H1 (cell line): ENCODE results near the gene HECTD3. TPM values are rescaled to one million over a fixed set of nuclear protein-coding genes. Genes with fewer than 3 reads are reported as not detected.

ENCODE experiments used
- CTCF ChIA-PET: fragments of 300-600 bp; sonication (Branson Sonifier 250); formaldehyde crosslinking; loops from one replicate; lab custom pipeline; 2021; ENCODE audit not compliant: partially characterized antibody; lab: Charles Lee
- POLR2A ChIA-PET: fragments of 300-600 bp; sonication (Branson Sonifier 250); formaldehyde crosslinking; loops from one replicate; lab custom pipeline; 2021; ENCODE audit warnings: inconsistent platforms; ENCODE audit not compliant: partially characterized antibody; lab: Charles Lee
- DNase-seq, 2 experiments: peaks; one replicate each; pipeline versions ENCODE4 v3.0.0 to v3.0.0-alpha.2; 2010 to 2022; ENCODE audit warnings: low spot score in 2 of 2, low read depth in 1 of 2, mixed read lengths in 1 of 2
- FAIRE-seq: peaks from 2 replicates; lab custom pipeline; 2011; peaks lifted over from hg19 to GRCh38; lab: Jason Lieb, UNC
- H2AFZ ChIP-seq: 2 replicates; pipeline ENCODE4 v1.8.1; 2012; ENCODE audit warnings: low read length, inconsistent platforms
- H2AK5ac ChIP-seq: 2 replicates; pipeline ENCODE4 v1.6.1; 2013; ENCODE audit warnings: low read depth, low read length
- H2BK120ac ChIP-seq: replicated peaks from 2 replicates; pipeline ENCODE3; 2013; ENCODE audit warnings: low read depth, low read length, inconsistent platforms
- H2BK12ac ChIP-seq: 2 replicates; pipeline ENCODE4 v1.6.1; 2013; ENCODE audit warnings: low read depth, low read length
- H2BK15ac ChIP-seq: 2 replicates; pipeline ENCODE4 v1.6.1; 2013; ENCODE audit warnings: low read length
- H2BK20ac ChIP-seq: 2 replicates; pipeline ENCODE4 v1.6.1; 2013; ENCODE audit warnings: low read length
- H2BK5ac ChIP-seq: 2 replicates; pipeline ENCODE4 v1.6.1; 2013; ENCODE audit warnings: low read depth, low read length
- H3K14ac ChIP-seq: 2 replicates; pipeline ENCODE4 v1.6.1; 2013; ENCODE audit warnings: inconsistent platforms; ENCODE audit not compliant: insufficient read length
- H3K18ac ChIP-seq: 2 replicates; pipeline ENCODE4 v1.6.1; 2013; ENCODE audit warnings: low read length; ENCODE audit errors: extremely low read depth
- H3K23ac ChIP-seq: 2 replicates; pipeline ENCODE4 v1.6.1; 2013; ENCODE audit warnings: inconsistent platforms; ENCODE audit not compliant: insufficient read length
- H3K23me2 ChIP-seq: 2 replicates; pipeline ENCODE4 v1.6.1; 2013; ENCODE audit warnings: low read depth, low read length
- H3K27ac ChIP-seq: 2 replicates; pipeline ENCODE4 v1.6.1; 2011; ENCODE audit warnings: low read depth, low read length, inconsistent platforms
- H3K27me3 ChIP-seq, 4 experiments: replicated peaks in 1 of 4; 1 replicate in 1 of 4; 2 replicates in 3 of 4; pipeline versions ENCODE4 v1.6.1 to v1.8.1; 2011 to 2013; ENCODE audit warnings: low read length in 3 of 4, mild to moderate bottlenecking in 3 of 4, inconsistent platforms in 2 of 4, mixed read lengths in 2 of 4, moderate library complexity in 1 of 4; ENCODE audit not compliant: control insufficient read depth in 3 of 4, insufficient read depth in 3 of 4; ENCODE audit errors: extremely low read depth in 1 of 4
- H3K36me3 ChIP-seq, 4 experiments: 2 replicates each; pipeline versions ENCODE4 v1.6.1 to v1.8.1; 2011 to 2013; ENCODE audit warnings: mild to moderate bottlenecking in 4 of 4, low read length in 3 of 4, moderate library complexity in 2 of 4, control low read depth in 1 of 4, inconsistent platforms in 1 of 4; ENCODE audit not compliant: insufficient read depth in 4 of 4, control insufficient read depth in 2 of 4
- H3K4ac ChIP-seq: replicated peaks from 2 replicates; pipeline ENCODE3; 2013; ENCODE audit warnings: low read length, low read depth, mixed read lengths, inconsistent platforms; ENCODE audit not compliant: insufficient read length
- H3K4me1 ChIP-seq, 4 experiments: replicated peaks in 1 of 4; 1 replicate in 1 of 4; 2 replicates in 3 of 4; pipeline versions ENCODE4 v1.6.1 to v1.8.1; 2011 to 2013; ENCODE audit warnings: low read length in 3 of 4, inconsistent platforms in 2 of 4, mixed read lengths in 1 of 4; ENCODE audit not compliant: insufficient read depth in 4 of 4, control insufficient read depth in 3 of 4
- H3K4me2 ChIP-seq, 2 experiments: 2 replicates each; pipeline versions ENCODE4 v1.6.1 to v1.8.1; 2011 to 2013; ENCODE audit warnings: low read depth in 2 of 2, low read length in 2 of 2, control low read depth in 1 of 2, inconsistent platforms in 1 of 2, mild to moderate bottlenecking in 1 of 2; ENCODE audit not compliant: insufficient read depth in 1 of 2
- H3K4me3 ChIP-seq, 4 experiments: fragments of 200-600, 300-600 bp in 1 of 4; sonication (generic), shearing (Covaris generic), sonication (Bioruptor Twin) in 1 of 4; 2 replicates each; pipeline versions ENCODE4 v1.5.1 to v1.8.1; 2011 to 2016; ENCODE audit warnings: low read length in 4 of 4, low read depth in 3 of 4, control low read depth in 2 of 4, inconsistent platforms in 2 of 4, mild to moderate bottlenecking in 2 of 4, mixed read lengths in 1 of 4, moderate library complexity in 1 of 4; ENCODE audit not compliant: insufficient read depth in 2 of 4; ENCODE audit errors: extremely low read depth in 1 of 4
- H3K56ac ChIP-seq: replicated peaks from 2 replicates; pipeline ENCODE3; 2013; ENCODE audit warnings: low read depth, mild to moderate bottlenecking, mixed read lengths, low read length, inconsistent platforms; ENCODE audit not compliant: insufficient read length
- H3K79me1 ChIP-seq: 2 replicates; pipeline ENCODE4 v1.6.1; 2013; ENCODE audit warnings: low read depth, low read length, control low read depth
- H3K79me2 ChIP-seq, 2 experiments: 2 replicates each; pipeline versions ENCODE4 v1.6.1 to v1.8.1; 2012 to 2013; ENCODE audit warnings: low read length in 2 of 2, mild to moderate bottlenecking in 2 of 2, inconsistent platforms in 1 of 2; ENCODE audit not compliant: insufficient read depth in 2 of 2, control insufficient read depth in 1 of 2
- H3K9ac ChIP-seq, 4 experiments: replicated peaks in 1 of 4; 1 replicate in 1 of 4; 2 replicates in 3 of 4; pipeline versions ENCODE4 v1.6.1 to v1.8.1; 2011 to 2013; ENCODE audit warnings: low read depth in 3 of 4, low read length in 3 of 4, control low read depth in 2 of 4, mild to moderate bottlenecking in 2 of 4, moderate library complexity in 2 of 4, inconsistent platforms in 1 of 4; ENCODE audit errors: extremely low read depth in 1 of 4
- H3K9me3 ChIP-seq, 2 experiments: 2 replicates each; pipeline versions ENCODE4 v1.6.1 to v1.8.1; 2012 to 2013; ENCODE audit warnings: mild to moderate bottlenecking in 2 of 2, moderate library complexity in 2 of 2, control low read depth in 1 of 2, inconsistent platforms in 1 of 2, low read depth in 1 of 2, low read length in 1 of 2, mixed read lengths in 1 of 2; ENCODE audit not compliant: insufficient read depth in 2 of 2
- H4K20me1 ChIP-seq, 2 experiments: replicated peaks in 1 of 2; 2 replicates each; pipeline versions ENCODE3 to v1.8.1; 2011 to 2013; ENCODE audit warnings: inconsistent platforms in 2 of 2, low read length in 2 of 2, mild to moderate bottlenecking in 1 of 2; ENCODE audit not compliant: insufficient read depth in 2 of 2, control insufficient read depth in 1 of 2
- H4K5ac ChIP-seq: 2 replicates; pipeline ENCODE4 v1.6.1; 2013; ENCODE audit warnings: low read length, low read depth, mixed read lengths, inconsistent platforms; ENCODE audit not compliant: insufficient read length
- H4K8ac ChIP-seq: 2 replicates; pipeline ENCODE4 v1.8.0; 2013; ENCODE audit warnings: mild to moderate bottlenecking, moderate library complexity, low read length, inconsistent platforms; ENCODE audit not compliant: insufficient read depth; ENCODE audit errors: extremely low read depth
- H4K91ac ChIP-seq: replicated peaks from 2 replicates; pipeline ENCODE3; 2013; ENCODE audit warnings: low read length, mixed read lengths, inconsistent platforms; ENCODE audit not compliant: insufficient read length
- BRCA1 ChIP-seq: IDR thresholded peaks from 2 replicates; pipeline ENCODE4 v1.6.1; 2012; ENCODE audit warnings: low read depth, low read length, improper control_type of control experiment
- E2F6 ChIP-seq: IDR thresholded peaks from 2 replicates; pipeline ENCODE4 v1.6.1; 2012; ENCODE audit warnings: inconsistent platforms
- KDM1A ChIP-seq: fragments of 200-600, 300-600 bp; sonication (generic); IDR thresholded peaks from 2 replicates; pipeline ENCODE4 v1.7.1; 2016; ENCODE audit warnings: mild to moderate bottlenecking, low read length, borderline replicate concordance
- NANOG ChIP-seq: IDR thresholded peaks from 2 replicates; pipeline ENCODE4 v1.6.1; 2011; ENCODE audit warnings: low read length, low read depth, mild to moderate bottlenecking, inconsistent platforms; ENCODE audit not compliant: insufficient read depth, poor library complexity, severe bottlenecking
- RAD21 ChIP-seq, 2 experiments: IDR thresholded peaks in 1 of 2; conservative IDR thresholded peaks in 1 of 2; 2 replicates each; pipeline ENCODE4 v1.6.1; 2011; ENCODE audit warnings: low read depth in 2 of 2, low read length in 2 of 2, improper control_type of control experiment in 1 of 2, inconsistent platforms in 1 of 2, mild to moderate bottlenecking in 1 of 2, moderate library complexity in 1 of 2
- SP4 ChIP-seq: IDR thresholded peaks from 2 replicates; pipeline ENCODE4 v1.6.1; 2012; ENCODE audit warnings: low read length, inconsistent platforms
- TBP ChIP-seq: IDR thresholded peaks from 2 replicates; pipeline ENCODE4 v1.6.1; 2011; ENCODE audit warnings: low read depth, low read length, improper control_type of control experiment
- TCF12 ChIP-seq: IDR thresholded peaks from 2 replicates; pipeline ENCODE4 v1.6.1; 2011; ENCODE audit warnings: low read depth, mild to moderate bottlenecking, low read length
- ZNF274 ChIP-seq: IDR thresholded peaks from 2 replicates; pipeline ENCODE4 v1.7.0; 2012; ENCODE audit warnings: low read length, borderline replicate concordance; ENCODE audit errors: extremely low read depth
- WGBS, 2 experiments: shearing (Covaris generic) in 1 of 2; methylation state at CpG; one replicate each; pipeline versions ENCODE4 v1.1.6 to v1.1.7; 2013 to 2015; ENCODE audit warnings: low lambda C conversion rate in 2 of 2, mixed read lengths in 2 of 2, inconsistent platforms in 1 of 2, low coverage in 1 of 2, missing lambda C conversion rate in 1 of 2; ENCODE audit not compliant: insufficient replicate concordance in 2 of 2, insufficient coverage in 1 of 2, insufficient read length in 1 of 2; ENCODE audit errors: extremely low coverage in 1 of 2, missing lambda C conversion rate in 1 of 2; 5-methylcytosine and 5-hydroxymethylcytosine counted together
- polyA plus RNA-seq, 7 experiments: library from polyadenylated mRNA; depleted of rRNA in 3 of 7; stranded (reverse) in 5 of 7; unstranded in 2 of 7; fragments of >200 nt in 5 of 7; fragments of 200-250 nt in 2 of 7; gene quantifications; 1 replicate in 5 of 7; 2 replicates in 1 of 7; 4 replicates in 1 of 7; pipeline versions ENCODE4 v1.2.1 to v1.2.3, GENCODE V29; 2011 to 2013; ENCODE audit warnings: missing spikeins in 2 of 7, mixed read lengths in 2 of 7
- total RNA-seq: library from RNA; stranded (reverse); fragmentation: NEBNext Ultra II Directional; extraction: Animal tissue kit (Norgen Biotek cat#: 25700); gene quantifications from 2 replicates; pipeline ENCODE4 v1.2.1, GENCODE V29; 2021

HECTD3 gene
- total and polyA plus RNA-seq, 2 of the 8 experiments (the other 6 are each of a cell fraction or from before 2014, with no cell fraction given) = 32.9 to 52.7 TPM

GRCh38 chr1:44962729-44963128 is 48.4 kb downstream of the HECTD3 start:
- H3K23me2 ChIP-seq = no peaks in the 10 kb centered on the region
- no peak overlapping the region for H4K91ac ChIP-seq
- H3K9ac ChIP-seq = no peak overlapping the region
- no peaks in the 10 kb centered on the region for H3K79me2 ChIP-seq
- H2AFZ ChIP-seq = no peak overlapping the region
- WGBS, 2 experiments = 87% methylated on average over 3 of the region's 3 CpGs; no CpG with 5 or more reads in 1 of the 2 experiments
- H3K27ac ChIP-seq = no peak overlapping the region
- H3K23ac ChIP-seq = no peak overlapping the region
- H2BK5ac ChIP-seq = no peak overlapping the region
- CTCF ChIA-PET = no interaction called here
- DNase-seq = no peak
- no peak overlapping the region for H3K4ac ChIP-seq
- H2BK20ac ChIP-seq = no peak overlapping the region
- H4K20me1 ChIP-seq = peaks cover 0 to 2% of the 10 kb centered on the region in 2 experiments
- no peak overlapping the region for H3K4me3 ChIP-seq
- TF ChIP-seq TBP (no peak), TCF12 (no peak), ZNF274 (no peak), KDM1A (no peak), E2F6 (no peak), NANOG (no peak), SP4 (no peak), BRCA1 (no peak), RAD21 (IDR thresholded peaks at IDR 0.05 in 1 of 2, conservative IDR thresholded peaks at IDR 0.05 in 1 of 2; ENCODE audit: low read depth in 2 of 2, low read length in 2 of 2) (no peak)
- H3K56ac ChIP-seq = no peak overlapping the region
- 0 out of 8 replicates have a peak, but pooled peaks cover 0 to 3% (median 0%) of the 10 kb centered on the region in 4 experiments for H3K36me3 ChIP-seq
- POLR2A ChIA-PET = interaction anchor here (1.2 kb wide), 1 partner anchor 26 kb away, joined by 3 read pairs; no protein-coding TSS in a partner anchor
- no peak overlapping the region for H4K8ac ChIP-seq
- no peaks in the 10 kb centered on the region for H3K79me1 ChIP-seq
- H3K14ac ChIP-seq = no peak overlapping the region
- H3K4me2 ChIP-seq = no peak overlapping the region
- H3K18ac ChIP-seq = no peak overlapping the region
- no peak overlapping the region for H2BK120ac ChIP-seq
- no peaks in the 10 kb centered on the region for H3K27me3 ChIP-seq
- H2BK12ac ChIP-seq = no peak overlapping the region
- H3K4me1 ChIP-seq = no peaks in the 10 kb centered on the region
- H2AK5ac ChIP-seq = no peak overlapping the region
- no peak overlapping the region for H2BK15ac ChIP-seq
- H4K5ac ChIP-seq = no peak overlapping the region
- no peaks in the 10 kb centered on the region for H3K9me3 ChIP-seq
- FAIRE-seq = no peak
